Smooth muscle cell (in vitro differentiated cells): ENCODE results near the gene CD7. TPM values are rescaled to one million over a fixed set of nuclear protein-coding genes. Genes with fewer than 3 reads are reported as not detected.

Experiments
- DNase-seq: peaks from one replicate; lab custom pipeline; 2025; ENCODE audit not compliant: unreplicated experiment; lab: John Stamatoyannopoulos, UW
- H2AFZ ChIP-seq: fragments of 200-600 bp; sonication (generic); 2 replicates; pipeline ENCODE4 v1.6.0; 2016; ENCODE audit warnings: antibody characterized with exemption, low read depth, mild to moderate bottlenecking
- H3F3A ChIP-seq: fragments of 200-600 bp; sonication (generic); 2 replicates; pipeline ENCODE4 v1.6.0; 2017; ENCODE audit warnings: antibody characterized with exemption, low read depth
- H3K27ac ChIP-seq: fragments of 200-600 bp; sonication (generic); 2 replicates; pipeline ENCODE4 v1.5.1; 2016; ENCODE audit warnings: low read depth, mild to moderate bottlenecking
- H3K27me3 ChIP-seq: fragments of 200-600 bp; sonication (generic); 2 replicates; pipeline ENCODE4 v1.6.1; 2016; ENCODE audit warnings: low read depth, mild to moderate bottlenecking
- H3K36me3 ChIP-seq: fragments of 200-600 bp; sonication (generic); 2 replicates; pipeline ENCODE4 v1.5.1; 2016; ENCODE audit warnings: low read depth
- H3K4me1 ChIP-seq: fragments of 200-600 bp; sonication (generic); 2 replicates; pipeline ENCODE4 v1.5.1; 2016; ENCODE audit warnings: low read depth
- H3K4me2 ChIP-seq: fragments of 200-600 bp; sonication (generic); 2 replicates; pipeline ENCODE4 v1.6.0; 2016; ENCODE audit warnings: mild to moderate bottlenecking
- H3K4me3 ChIP-seq: fragments of 200-600 bp; sonication (generic); 2 replicates; pipeline ENCODE4 v1.5.1; 2016; ENCODE audit warnings: mild to moderate bottlenecking
- H3K79me2 ChIP-seq: fragments of 200-600 bp; sonication (generic); 2 replicates; pipeline ENCODE4 v1.6.0; 2016; ENCODE audit warnings: low read depth, mild to moderate bottlenecking
- H3K9ac ChIP-seq: fragments of 200-600 bp; sonication (generic); 2 replicates; pipeline ENCODE4 v1.6.0; 2016; ENCODE audit warnings: low read depth
- H3K9me3 ChIP-seq: fragments of 200-600 bp; sonication (generic); replicated peaks from 2 replicates; pipeline ENCODE4 v1.5.1; 2016; ENCODE audit warnings: low read depth
- H4K20me1 ChIP-seq: fragments of 200-600 bp; sonication (generic); 2 replicates; pipeline ENCODE4 v1.6.0; 2016; ENCODE audit warnings: low read depth
- CTCF ChIP-seq: fragments of 200-600 bp; sonication (generic); IDR thresholded peaks from 2 replicates; pipeline ENCODE4 v1.5.1; 2017; ENCODE audit warnings: borderline replicate concordance, mild to moderate bottlenecking, antibody characterized with exemption; ENCODE audit not compliant: insufficient read depth, poor library complexity, severe bottlenecking
- WGBS: methylation state at CpG from one replicate; pipeline ENCODE4 v1.1.7; 2016; ENCODE audit warnings: low lambda C conversion rate; 5-methylcytosine and 5-hydroxymethylcytosine counted together
- polyA plus RNA-seq: library from polyadenylated mRNA; unstranded; fragments of >200 nt; fragmentation: Nextera tagmentation; extraction: Ambion mirVana; gene quantifications from 2 replicates; pipeline ENCODE4 v1.2.1, GENCODE V29; 2016
- total RNA-seq: library from RNA; depleted of rRNA; stranded (reverse); fragments of >200 nt; gene quantifications from 2 replicates; pipeline ENCODE4 v1.2.3, GENCODE V29; 2014

Gene CD7
- total and polyA plus RNA-seq, 2 experiments from 2014 or later = 0.79 TPM; not detected in 1

- no peaks in the 10 kb centered on the region for H3K27me3 ChIP-seq
- DNase-seq = no peak
These were observed 2.4 kb downstream of the CD7 start for GRCh38 chr17:82314727-82315605.

GRCh38 chr17:82314012-82314726, 3.2 kb downstream of the CD7 start:
- no peak for TF ChIP-seq CTCF
- no peak for DNase-seq
- Histone ChIP-seq H2AFZ (no peak overlapping the region), H3K79me2 (no peaks in the 10 kb centered on the region), H3K27me3 (peaks cover 2% of the 10 kb centered on the region), H3K4me2 (no peak overlapping the region), H3K27ac (no peak overlapping the region), H3K4me1 (peaks cover 4% of the 10 kb centered on the region), H3K9ac (no peak overlapping the region), H4K20me1 (no peaks in the 10 kb centered on the region), H3K36me3 (no peaks in the 10 kb centered on the region), H3K9me3 (no peaks in the 10 kb centered on the region), H3F3A (no peaks in the 10 kb centered on the region), H3K4me3 (no peak overlapping the region)
- 87% methylated on average over 20 of the region's 27 CpGs for WGBS

More at GRCh38 chr17:82314727-82315605, 2.4 kb downstream of the CD7 start:
- no peaks in the 10 kb centered on the region for H3K9me3 ChIP-seq
- no peaks in the 10 kb centered on the region for H4K20me1 ChIP-seq
- H3K4me2 ChIP-seq = no peak overlapping the region
- H3K36me3 ChIP-seq = no peaks in the 10 kb centered on the region
- no peak overlapping the region for H2AFZ ChIP-seq
- no peak overlapping the region for H3K27ac ChIP-seq
- TF ChIP-seq CTCF = no peak
- H3K9ac ChIP-seq = no peak overlapping the region
- H3K4me1 ChIP-seq = peaks cover 4% of the 10 kb centered on the region
- H3F3A ChIP-seq = no peaks in the 10 kb centered on the region
- no peaks in the 10 kb centered on the region for H3K79me2 ChIP-seq
- 91% methylated on average over 26 of the region's 32 CpGs for WGBS
- H3K4me3 ChIP-seq = no peak overlapping the region

- Histone ChIP-seq H3K79me2 (no peaks in the 10 kb centered on the region), H3K4me3 (no peak overlapping the region), H3K9ac (no peak overlapping the region), H3K27me3 (peaks cover 2% of the 10 kb centered on the region), H3K36me3 (no peaks in the 10 kb centered on the region), H3K27ac (no peak overlapping the region), H2AFZ (no peak overlapping the region), H3K9me3 (no peaks in the 10 kb centered on the region), H3F3A (no peaks in the 10 kb centered on the region), H3K4me2 (no peak overlapping the region), H4K20me1 (no peaks in the 10 kb centered on the region), H3K4me1 (peaks cover 4% of the 10 kb centered on the region)
- no peak for TF ChIP-seq CTCF
- 92% methylated on average over 28 of the region's 28 CpGs for WGBS
- no peak for DNase-seq
These were observed 4.0 kb downstream of the CD7 start for GRCh38 chr17:82313195-82314011.
